HepG2 (cell line): ENCODE results near the gene ZNF484. TPM values are rescaled to one million over a fixed set of nuclear protein-coding genes. Genes with fewer than 3 reads are reported as not detected.

Source experiments
- ATAC-seq: fragments of 200-7000 bp; cut with Tn5 transposase; 3 replicates; pipeline ENCODE4 v1.9.1; 2020; ENCODE audit warnings: mild to moderate bottlenecking, moderate library complexity
- BruUV-seq: library from RNA; stranded (reverse); fragments of 400-500 nt; replicated peaks from 2 replicates; lab custom pipeline; 2021; lab: Mats Ljungman, UMichigan
- CTCF ChIA-PET: fragments of 300-600 bp; formaldehyde crosslinking; extraction: SDS; loops from one replicate; lab custom pipeline; 2021; ENCODE audit warnings: low total read pairs, inconsistent platforms, low intra/inter-chr PET ratio; lab: Yijun Ruan, JAX
- POLR2A ChIA-PET: fragments of 350-600 bp; sonication (Branson Sonifier 250); formaldehyde crosslinking; loops from one replicate; lab custom pipeline; 2020; ENCODE audit warnings: antibody characterized with exemption, inconsistent platforms; lab: Yijun Ruan, JAX
- DNase-seq: peaks from one replicate; pipeline ENCODE4 v3.0.0-alpha.2; 2015; ENCODE audit warnings: low spot score
- FAIRE-seq: peaks from 3 replicates; lab custom pipeline; 2011; peaks lifted over from hg19 to GRCh38; lab: Jason Lieb, UNC
- H2AFZ ChIP-seq: one replicate; pipeline ENCODE4 v1.6.1; 2011; ENCODE audit warnings: low read length, inconsistent platforms
- H3K27ac ChIP-seq: fragments of 300-600 bp; 3 replicates; pipeline ENCODE4 v1.8.0; 2011; ENCODE audit warnings: mixed run types, mild to moderate bottlenecking, mixed read lengths, low read length, inconsistent platforms; ENCODE audit not compliant: insufficient read depth; ENCODE audit errors: extremely low read length
- H3K27me3 ChIP-seq, 2 experiments: fragments of 200-600 bp in 1 of 2; 2 replicates in 1 of 2; 3 replicates in 1 of 2; pipeline versions ENCODE4 v1.6.0 to v1.8.0; 2011; ENCODE audit warnings: low read length in 2 of 2, mild to moderate bottlenecking in 2 of 2, moderate library complexity in 2 of 2, inconsistent platforms in 1 of 2; ENCODE audit not compliant: insufficient read depth in 2 of 2, control insufficient read depth in 1 of 2
- H3K36me3 ChIP-seq, 2 experiments: fragments of 200-600 bp in 1 of 2; replicated peaks in 1 of 2; 2 replicates in 1 of 2; 3 replicates in 1 of 2; pipeline versions ENCODE4 v1.5.1 to v1.8.0; 2011; ENCODE audit warnings: low read length in 2 of 2, inconsistent platforms in 1 of 2; ENCODE audit not compliant: insufficient read depth in 2 of 2, control insufficient read depth in 1 of 2
- H3K4me1 ChIP-seq: 2 replicates; pipeline ENCODE4 v1.5.1; 2012; ENCODE audit warnings: low read length, inconsistent platforms; ENCODE audit not compliant: insufficient read depth
- H3K4me2 ChIP-seq: 2 replicates; pipeline ENCODE4 v1.6.0; 2011; ENCODE audit warnings: low read depth, low read length, inconsistent platforms
- H3K4me3 ChIP-seq, 3 experiments: fragments of 200-600 bp in 1 of 3; sonication (generic), shearing (Covaris generic) in 1 of 3; replicated peaks in 1 of 3; 2 replicates each; pipeline ENCODE4 v1.5.1; 2011 to 2016; ENCODE audit warnings: low read length in 3 of 3, inconsistent platforms in 2 of 3, low read depth in 2 of 3, mild to moderate bottlenecking in 2 of 3, control low read depth in 1 of 3, mixed read lengths in 1 of 3; ENCODE audit not compliant: insufficient read depth in 1 of 3
- H3K79me2 ChIP-seq: one replicate; pipeline ENCODE4 v1.6.1; 2011; ENCODE audit warnings: low read length, inconsistent platforms; ENCODE audit not compliant: insufficient read depth
- H3K9ac ChIP-seq: 2 replicates; pipeline ENCODE4 v1.6.0; 2011; ENCODE audit warnings: mild to moderate bottlenecking, low read depth, low read length, inconsistent platforms; ENCODE audit not compliant: insufficient read depth
- H3K9me3 ChIP-seq: 2 replicates; pipeline ENCODE4 v1.5.1; 2012; ENCODE audit warnings: mild to moderate bottlenecking, low read length
- H4K20me1 ChIP-seq: 2 replicates; pipeline ENCODE4 v1.6.0; 2011; ENCODE audit warnings: inconsistent platforms, mild to moderate bottlenecking, low read length, moderate library complexity; ENCODE audit not compliant: insufficient read depth
- ARNT ChIP-seq: fragments of 450-650 bp; IDR thresholded peaks from 2 replicates; pipeline ENCODE4 v1.6.1; 2017
- ATF1 ChIP-seq: IDR thresholded peaks from 2 replicates; pipeline ENCODE4 v1.6.1; 2016; ENCODE audit warnings: mild to moderate bottlenecking, control low read depth
- CEBPB ChIP-seq: IDR thresholded peaks from 2 replicates; pipeline ENCODE4 v1.6.1; 2011; ENCODE audit warnings: low read depth, low read length, improper control_type of control experiment, borderline replicate concordance
- IKZF4 ChIP-seq: sonication (generic); formaldehyde crosslinking; IDR thresholded peaks from 2 replicates; pipeline ENCODE4 v1.5.1; 2020; ENCODE audit warnings: borderline replicate concordance, mild to moderate bottlenecking, low read depth, missing genetic modification reagents; ENCODE audit errors: not compliant biosample characterization
- IRF2 ChIP-seq: IDR thresholded peaks from 2 replicates; pipeline ENCODE4 v1.6.1; 2018; ENCODE audit warnings: missing genetic modification reagents, missing compliant biosample characterization
- MIER3 ChIP-seq: IDR thresholded peaks from 2 replicates; pipeline ENCODE4 v1.6.1; 2016; ENCODE audit warnings: missing compliant biosample characterization, borderline replicate concordance
- POLR2AphosphoS2 ChIP-seq: IDR thresholded peaks from 2 replicates; pipeline ENCODE4 v1.6.1; 2011; ENCODE audit warnings: low read depth, low read length, improper control_type of control experiment
- ZNF207 ChIP-seq: fragments of 450-650 bp; IDR thresholded peaks from 2 replicates; pipeline ENCODE4 v1.6.1; 2016; ENCODE audit warnings: antibody characterized with exemption, borderline replicate concordance
- ZNF766 ChIP-seq: sonication (generic); formaldehyde crosslinking; IDR thresholded peaks from 2 replicates; pipeline ENCODE4 v1.5.0; 2020; ENCODE audit warnings: missing genetic modification reagents, borderline replicate concordance
- WGBS: methylation state at CpG from one replicate; pipeline ENCODE4 v1.1.6; 2017; ENCODE audit warnings: low lambda C conversion rate; 5-methylcytosine and 5-hydroxymethylcytosine counted together
- in situ Hi-C: cut with HindIII; loops from 2 replicates; pipeline ENCODE4 v1.10.0; 2017; ENCODE audit warnings: low pct_unique_long_range_greater_than_20kb; ENCODE audit not compliant: extremely low pct_ligation_motif_present
- intact Hi-C: fragments of 100-400 bp; cut with micrococcal nuclease; formaldehyde crosslinking; loops from one replicate; pipeline ENCODE4 v1.10.0; 2022; ENCODE audit not compliant: unreplicated experiment
- polyA plus RNA-seq, 8 experiments: library from polyadenylated mRNA; depleted of rRNA in 3 of 8; stranded (reverse) in 7 of 8; unstranded in 1 of 8; fragments of >200 nt; fragmentation: Illumina TruSeq in 4 of 8; extraction: Trizol in 4 of 8; gene quantifications; 2 replicates each; pipeline versions ENCODE4 v1.2.1 to v1.2.3, GENCODE V29; 2011 to 2016; ENCODE audit warnings: low read depth in 4 of 8, missing spikeins in 1 of 8, mixed read lengths in 1 of 8; ENCODE audit not compliant: insufficient read depth in 1 of 8
- total RNA-seq, 5 experiments: library from RNA; depleted of rRNA; stranded (reverse); fragments of >200 nt; fragmentation: Illumina TruSeq; extraction: Trizol; gene quantifications; 2 replicates each; pipeline ENCODE4 v1.2.3, GENCODE V29; 2016; ENCODE audit warnings: low read depth in 1 of 5
- TF ChIP-seq, protein P1 (sequence below): sonication (generic); formaldehyde crosslinking; IDR thresholded peaks from 2 replicates; pipeline ENCODE4 v1.5.0; 2020; ENCODE audit warnings: missing genetic modification reagents
- TF ChIP-seq, protein P2 (sequence below): sonication (generic); formaldehyde crosslinking; conservative IDR thresholded peaks from 2 replicates; pipeline ENCODE4 v1.4.0; 2020; ENCODE audit warnings: missing genetic modification reagents
- TF ChIP-seq, protein P3 (sequence below): sonication (generic); formaldehyde crosslinking; IDR thresholded peaks from 2 replicates; pipeline ENCODE4 v1.4.0; 2020; ENCODE audit warnings: missing genetic modification reagents

ZNF484 gene
- total and polyA plus RNA-seq, 2 of the 13 experiments (the other 11 are each of a cell fraction or from before 2014, with no cell fraction given), result 0.96 to 7.2 TPM

DNA sequence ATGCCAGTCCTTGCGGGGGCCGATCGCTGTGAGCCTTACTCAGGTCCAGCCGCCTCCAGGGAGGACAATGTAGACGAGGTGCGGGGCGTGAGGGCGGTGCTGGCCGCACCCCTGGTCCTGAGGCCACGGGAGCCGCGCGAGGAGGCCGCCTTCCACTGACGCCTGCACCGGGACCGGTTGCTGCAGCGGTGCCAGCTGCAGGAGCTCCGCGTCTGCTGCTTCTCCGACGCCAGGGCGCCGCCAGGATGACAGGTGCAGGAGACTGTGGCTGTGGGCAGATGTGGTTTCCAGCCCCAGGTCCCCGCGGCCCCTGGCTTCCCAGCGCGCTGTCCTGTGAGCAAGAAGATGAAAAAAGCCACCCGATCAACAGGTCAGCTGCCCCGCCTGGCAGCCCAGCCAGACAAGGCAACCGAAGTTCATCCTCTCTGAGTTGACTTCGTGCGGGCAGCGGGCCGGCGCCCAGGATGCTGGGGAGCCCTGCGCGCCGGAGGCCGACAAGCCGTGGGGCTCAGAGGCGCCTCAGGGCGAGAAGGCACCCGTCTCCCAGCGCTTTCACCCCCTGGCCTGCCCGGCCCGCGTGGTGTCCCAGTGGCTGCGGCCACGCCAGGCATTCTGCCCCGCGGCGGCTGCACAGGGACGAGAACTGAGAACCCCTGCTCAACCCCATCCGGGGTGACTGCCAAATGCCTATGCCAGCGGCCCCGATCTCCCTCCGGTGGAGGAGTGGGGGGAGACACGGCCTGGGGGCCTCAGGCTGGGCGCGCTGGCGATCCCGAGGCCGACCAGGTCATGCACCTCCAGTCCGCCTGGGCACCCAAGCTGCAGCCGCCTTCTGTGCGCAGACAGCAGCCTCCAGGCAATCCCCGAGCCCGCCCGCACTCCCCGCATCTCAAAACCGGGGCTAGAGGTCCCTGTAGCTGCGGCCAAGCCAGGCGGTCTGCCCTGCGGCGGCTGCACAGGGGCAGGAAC lies 69.8 kb downstream of the ZNF484 start (continued):
- TF ChIP-seq, protein P1, sequence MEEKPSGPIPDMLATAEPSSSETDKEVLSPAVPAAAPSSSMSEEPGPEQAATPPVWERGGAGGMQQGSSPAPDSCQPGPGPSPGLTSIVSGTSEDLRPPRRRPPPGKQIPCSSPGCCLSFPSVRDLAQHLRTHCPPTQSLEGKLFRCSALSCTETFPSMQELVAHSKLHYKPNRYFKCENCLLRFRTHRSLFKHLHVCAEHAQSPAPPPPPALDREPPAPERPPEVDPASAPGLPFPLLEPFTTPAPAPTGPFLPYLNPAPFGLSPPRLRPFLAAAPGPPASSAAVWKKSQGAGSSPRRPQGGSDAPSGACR (CRISPR knock-in tag), result no peak

DNA sequence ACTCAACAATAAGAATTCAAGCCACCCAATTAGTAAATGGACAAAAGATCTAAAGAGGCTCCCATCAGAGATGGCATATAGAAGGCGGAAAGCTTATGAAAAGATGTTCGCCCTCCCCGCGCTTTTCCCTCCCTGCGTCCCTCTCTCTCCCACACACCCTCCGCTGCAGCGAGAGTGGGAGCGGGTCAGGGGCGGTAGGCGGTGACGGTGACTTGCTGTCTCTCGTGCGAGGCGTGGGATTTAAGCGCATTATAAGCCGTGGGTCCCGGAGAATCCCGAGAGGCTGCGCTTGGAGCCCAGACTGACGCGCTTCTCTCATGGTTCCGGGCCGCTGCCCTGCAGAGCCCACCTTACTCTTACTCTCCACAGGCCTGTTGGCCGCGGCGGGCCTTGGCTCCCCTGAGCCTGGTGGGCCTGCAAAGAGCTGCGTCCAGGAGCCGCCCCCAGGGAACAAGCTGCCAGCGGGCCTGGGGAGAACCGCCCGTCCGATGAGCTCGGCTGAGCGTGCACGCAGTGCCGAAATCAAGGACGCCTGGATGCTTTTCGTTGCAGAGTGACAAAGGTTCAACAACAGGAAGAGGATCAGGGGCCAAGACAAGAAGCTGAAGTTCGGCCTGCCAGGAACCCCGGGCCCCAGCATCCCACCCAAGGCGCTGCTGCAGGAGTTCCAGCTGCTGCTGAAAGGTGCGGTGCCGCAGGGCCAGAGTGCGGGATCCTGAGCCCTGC lies 70.6 kb downstream of the ZNF484 start:
- no TSS peak for BruUV-seq

More for the DNA sequence above, 70.6 kb downstream of the ZNF484 start:
- Histone ChIP-seq H2AFZ (no peak overlapping the region), H3K36me3 (no peaks in the 10 kb centered on the region), H3K27ac (no peak overlapping the region), H3K4me2 (no peak overlapping the region), H3K9ac (no peak overlapping the region), H3K4me3 (no peak overlapping the region), H3K4me1 (peaks cover 8% of the 10 kb centered on the region; the same call in 1 of the 2 replicates), H3K9me3 (no peaks in the 10 kb centered on the region), H4K20me1 (no peaks in the 10 kb centered on the region), H3K79me2 (no peaks in the 10 kb centered on the region), H3K27me3 (peaks cover 7 to 52% of the 10 kb centered on the region in 2 experiments; a peak in 4 of 5 replicates)
- DNase-seq (no peak), FAIRE-seq (no peak), ATAC-seq (no peak)
- CTCF ChIA-PET, result no interaction called here
- in situ Hi-C loops (no loop called here), intact Hi-C loops (no loop called here)
- POLR2A ChIA-PET, result no interaction called here
- 43% methylated on average over 24 of the region's 44 CpGs for WGBS
- TF ChIP-seq ZNF766, result no peak
- TF ChIP-seq, protein P2, sequence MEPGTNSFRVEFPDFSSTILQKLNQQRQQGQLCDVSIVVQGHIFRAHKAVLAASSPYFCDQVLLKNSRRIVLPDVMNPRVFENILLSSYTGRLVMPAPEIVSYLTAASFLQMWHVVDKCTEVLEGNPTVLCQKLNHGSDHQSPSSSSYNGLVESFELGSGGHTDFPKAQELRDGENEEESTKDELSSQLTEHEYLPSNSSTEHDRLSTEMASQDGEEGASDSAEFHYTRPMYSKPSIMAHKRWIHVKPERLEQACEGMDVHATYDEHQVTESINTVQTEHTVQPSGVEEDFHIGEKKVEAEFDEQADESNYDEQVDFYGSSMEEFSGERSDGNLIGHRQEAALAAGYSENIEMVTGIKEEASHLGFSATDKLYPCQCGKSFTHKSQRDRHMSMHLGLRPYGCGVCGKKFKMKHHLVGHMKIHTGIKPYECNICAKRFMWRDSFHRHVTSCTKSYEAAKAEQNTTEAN (CRISPR knock-in tag), result no peak
- no peak for TF ChIP-seq ATF1 (CRISPR knock-in tag)
- TF ChIP-seq POLR2AphosphoS2, result no peak
- no peak for TF ChIP-seq MIER3 (CRISPR knock-in tag)
- TF ChIP-seq, protein P3, sequence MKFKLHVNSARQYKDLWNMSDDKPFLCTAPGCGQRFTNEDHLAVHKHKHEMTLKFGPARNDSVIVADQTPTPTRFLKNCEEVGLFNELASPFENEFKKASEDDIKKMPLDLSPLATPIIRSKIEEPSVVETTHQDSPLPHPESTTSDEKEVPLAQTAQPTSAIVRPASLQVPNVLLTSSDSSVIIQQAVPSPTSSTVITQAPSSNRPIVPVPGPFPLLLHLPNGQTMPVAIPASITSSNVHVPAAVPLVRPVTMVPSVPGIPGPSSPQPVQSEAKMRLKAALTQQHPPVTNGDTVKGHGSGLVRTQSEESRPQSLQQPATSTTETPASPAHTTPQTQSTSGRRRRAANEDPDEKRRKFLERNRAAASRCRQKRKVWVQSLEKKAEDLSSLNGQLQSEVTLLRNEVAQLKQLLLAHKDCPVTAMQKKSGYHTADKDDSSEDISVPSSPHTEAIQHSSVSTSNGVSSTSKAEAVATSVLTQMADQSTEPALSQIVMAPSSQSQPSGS (CRISPR knock-in tag), result no peak
- no peak for TF ChIP-seq ARNT
- no peak for TF ChIP-seq CEBPB
- TF ChIP-seq IRF2, result no peak
- TF ChIP-seq IKZF4 (CRISPR knock-in tag), result no peak
- TF ChIP-seq ZNF207, result no peak
